Thyroid gland (tissue), 4 donors: ENCODE data around the gene PI16.

Source experiments
- CTCF ChIP-seq, 6 experiments: fragments of 200-600 bp in 3 of 6; fragments of 450-650 bp in 3 of 6; sonication (generic) in 3 of 6; IDR thresholded peaks; one replicate each; pipeline ENCODE4 v1.5.1; 2016 to 2019; ENCODE audit warnings: antibody characterized with exemption in 6 of 6, mild to moderate bottlenecking in 2 of 6, inconsistent platforms in 1 of 6, moderate library complexity in 1 of 6
- POLR2A ChIP-seq, 2 donors: fragments of 450-650 bp; IDR thresholded peaks; one replicate each; pipeline ENCODE4 v1.6.1; 2017; ENCODE audit warnings: antibody characterized with exemption in 2 of 2, mild to moderate bottlenecking in 2 of 2, moderate library complexity in 1 of 2

- no peak for TF ChIP-seq CTCF (IDR thresholded peaks at IDR 0.05)
- TF ChIP-seq POLR2A (IDR thresholded peaks at IDR 0.05): no peak
Measured at GRCh38 chr6:36998723-36999038, 44.1 kb downstream of the PI16 start.
